CD4-positive, alpha-beta T cell treated with Interleukin-6 at 100 ng/mL for 8 hours (primary cell): ENCODE data around the gene BMP8A.
"Not testable (repeated sequence)": the region's sequence is repeated elsewhere in the genome, so short reads cannot be mapped to it uniquely, and the experiment has no call there.

Source experiments
- DNase-seq: peaks from one replicate; pipeline ENCODE4 v3.0.0-alpha.2; 2020; ENCODE audit warnings: mixed read lengths, low spot score

The BMP8A gene

GRCh38 chr1:39491146-39491921 lies at the start of gene BMP8A:
BMP8A (plus strand) TSS chr1:39491636; CDS start chr1:39491992, 356 bp downstream.
- DNase-seq: peak; percentile 59

GRCh38 chr1:39441797-39442196 lies 49.6 kb upstream of the BMP8A start:
- DNase-seq: no peak

GRCh38 chr1:39445573-39445972 lies 45.9 kb upstream of the BMP8A start:
- DNase-seq: no peak

GRCh38 chr1:39446986-39447567 lies 44.4 kb upstream of the BMP8A start:
- no peak for DNase-seq

GRCh38 chr1:39450041-39450440 lies 41.4 kb upstream of the BMP8A start:
- not testable (repeated sequence) for DNase-seq

GRCh38 chr1:39450956-39451606 lies 40.4 kb upstream of the BMP8A start:
- DNase-seq: no peak

GRCh38 chr1:39452081-39452480 lies 39.4 kb upstream of the BMP8A start:
- no peak for DNase-seq

- no peak for DNase-seq
Observed at GRCh38 chr1:39452540-39452939, 38.9 kb upstream of the BMP8A start.

GRCh38 chr1:39453603-39454002 lies 37.8 kb upstream of the BMP8A start:
- no peak for DNase-seq

GRCh38 chr1:39458991-39459390 lies 32.4 kb upstream of the BMP8A start:
- no peak for DNase-seq

GRCh38 chr1:39462074-39462473 lies 29.4 kb upstream of the BMP8A start:
- no peak for DNase-seq

GRCh38 chr1:39466413-39467107 lies 24.9 kb upstream of the BMP8A start:
- DNase-seq: no peak

GRCh38 chr1:39467108-39467720 lies 24.2 kb upstream of the BMP8A start:
- DNase-seq: not testable (repeated sequence)

- DNase-seq: no peak
Observed at GRCh38 chr1:39469150-39469549, 22.3 kb upstream of the BMP8A start.

GRCh38 chr1:39470040-39470439 lies 21.4 kb upstream of the BMP8A start:
- no peak for DNase-seq

- no peak for DNase-seq
Observed at GRCh38 chr1:39472826-39473225, 18.6 kb upstream of the BMP8A start.

GRCh38 chr1:39473324-39473723 lies 18.1 kb upstream of the BMP8A start:
- DNase-seq: no peak

GRCh38 chr1:39474810-39475209 lies 16.6 kb upstream of the BMP8A start:
- DNase-seq: no peak

- not testable (repeated sequence) for DNase-seq
Observed at GRCh38 chr1:39475551-39475950, 15.9 kb upstream of the BMP8A start.

GRCh38 chr1:39478126-39478915 lies 13.1 kb upstream of the BMP8A start:
- DNase-seq: no peak

GRCh38 chr1:39481289-39481688 lies 10.1 kb upstream of the BMP8A start:
- DNase-seq: no peak
